Amniotic stem cell (primary cell): ENCODE results near the gene PGS1.
A peak's percentile ranks its signal among the peaks of the same experiment; 100 is the strongest.

Experiments used
- DNase-seq: peaks from one replicate; lab custom pipeline; 2025; lab: John Stamatoyannopoulos, UW

The PGS1 gene

GRCh38 chr17:78387977-78388941 lies 9.8 kb downstream of the PGS1 start:
- DNase-seq = no peak

GRCh38 chr17:78390241-78391050 lies 12.0 kb downstream of the PGS1 start:
- peak; percentile 63 for DNase-seq

- no peak for DNase-seq
These were observed 12.6 kb downstream of the PGS1 start for GRCh38 chr17:78391051-78391431.

- DNase-seq = peak; percentile 18
These were observed 13.4 kb downstream of the PGS1 start for GRCh38 chr17:78391843-78392242.

GRCh38 chr17:78392295-78392694 lies 13.8 kb downstream of the PGS1 start:
- no peak for DNase-seq

GRCh38 chr17:78393575-78393974 lies 15.1 kb downstream of the PGS1 start:
- DNase-seq = no peak

- DNase-seq = no peak
These were observed 15.8 kb downstream of the PGS1 start for GRCh38 chr17:78394209-78394608.

- DNase-seq = no peak
These were observed 16.7 kb downstream of the PGS1 start for GRCh38 chr17:78395155-78395554.

- no peak for DNase-seq
These were observed 18.2 kb downstream of the PGS1 start for GRCh38 chr17:78396441-78397337.

- peak; percentile 20 for DNase-seq
These were observed 19.2 kb downstream of the PGS1 start for GRCh38 chr17:78397681-78398101.

GRCh38 chr17:78398390-78398789 lies 19.9 kb downstream of the PGS1 start:
- no peak for DNase-seq

- DNase-seq = no peak
These were observed 20.7 kb downstream of the PGS1 start for GRCh38 chr17:78399028-78399692.

- no peak for DNase-seq
These were observed 21.3 kb downstream of the PGS1 start for GRCh38 chr17:78399693-78400144.

- DNase-seq = no peak
These were observed 22.3 kb downstream of the PGS1 start for GRCh38 chr17:78400581-78401240.

GRCh38 chr17:78401246-78401645 lies 22.8 kb downstream of the PGS1 start:
- no peak for DNase-seq

- DNase-seq = no peak
These were observed 23.4 kb downstream of the PGS1 start for GRCh38 chr17:78401891-78402290.

- no peak for DNase-seq
These were observed 25.4 kb downstream of the PGS1 start for GRCh38 chr17:78403822-78404221.

GRCh38 chr17:78406396-78406795 lies 27.9 kb downstream of the PGS1 start:
- no peak for DNase-seq

GRCh38 chr17:78406920-78407319 lies 28.5 kb downstream of the PGS1 start:
- DNase-seq = no peak

- DNase-seq = no peak
These were observed 29.0 kb downstream of the PGS1 start for GRCh38 chr17:78407387-78408000.
